ENCODE results near the gene AGBL4. TPM values are rescaled to one million over a fixed set of nuclear protein-coding genes. Genes with fewer than 3 reads are reported as not detected.
"Not testable (repeated sequence)": the region's sequence is repeated elsewhere in the genome, so short reads cannot be mapped to it uniquely, and the experiment has no call there.

AGBL4 gene
- total RNA-seq = not detected

GRCh38 chr1:50023292-50024159 is at the start of gene AGBL4:
Gene AGBL4, minus strand, starts transcription at chr1:50023954.
- no peak within 1 kb of the TSS for H3K27ac Mint-ChIP-seq
- H3K27me3 Mint-ChIP-seq (ENCODE audit: low read depth) = peaks cover 12% of the 10 kb centered on the region
- H3K9me3 Mint-ChIP-seq = no peaks in the 10 kb centered on the region
- intact Hi-C loops (cut with micrococcal nuclease) = no loop called here
- no peaks in the 10 kb centered on the region for H3K36me3 Mint-ChIP-seq (ENCODE audit: low read depth)
- DNase-seq = no peak
- peaks cover 4% of the 10 kb centered on the region for H3K4me1 Mint-ChIP-seq (ENCODE audit: low read depth)
- H3K4me3 Mint-ChIP-seq = no peak within 1 kb of the TSS
- CTCF ChIA-PET = interaction anchor here (0.6 kb wide), 1 partner anchor 14 kb away, joined by 3 read pairs; no protein-coding TSS in a partner anchor

DNA sequence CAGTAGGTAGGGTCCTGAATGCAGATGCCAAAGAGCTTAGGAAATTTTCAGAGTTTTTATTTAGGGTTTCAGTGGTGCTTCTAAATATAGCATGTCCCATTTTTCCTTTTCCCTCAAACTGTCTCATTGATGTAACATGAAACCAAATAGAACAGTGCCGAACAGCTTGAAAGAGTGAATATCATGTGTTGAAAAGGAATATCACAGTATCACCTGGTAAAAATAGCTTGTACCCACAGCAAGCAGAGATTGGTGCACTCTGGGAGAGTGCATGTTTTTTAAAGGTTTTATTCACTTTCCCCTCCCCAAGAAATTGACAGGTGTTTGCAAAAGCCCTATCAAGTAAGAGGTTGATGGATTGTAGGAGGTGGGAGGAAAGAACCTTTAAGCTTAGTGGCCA is 43.1 kb upstream of the AGBL4 start:
- DNase-seq = no peak
- Mint-ChIP-seq H3K27ac (no peak overlapping the region), H3K4me1 (ENCODE audit: low read depth) (no peaks in the 10 kb centered on the region), H3K4me3 (no peak overlapping the region), H3K36me3 (ENCODE audit: low read depth) (no peaks in the 10 kb centered on the region), H3K27me3 (ENCODE audit: low read depth) (peaks cover 3% of the 10 kb centered on the region), H3K9me3 (no peaks in the 10 kb centered on the region)
- CTCF ChIA-PET = no interaction called here
- intact Hi-C loops (cut with micrococcal nuclease) = no loop called here

- no peak for DNase-seq
- intact Hi-C loops (cut with micrococcal nuclease) = no loop called here
- Mint-ChIP-seq H3K4me3 (no peak overlapping the region), H3K27ac (no peak overlapping the region), H3K27me3 (ENCODE audit: low read depth) (no peaks in the 10 kb centered on the region), H3K4me1 (ENCODE audit: low read depth) (no peaks in the 10 kb centered on the region), H3K36me3 (ENCODE audit: low read depth) (no peaks in the 10 kb centered on the region), H3K9me3 (no peaks in the 10 kb centered on the region)
- CTCF ChIA-PET = no interaction called here
These were observed 36.5 kb upstream of the AGBL4 start for GRCh38 chr1:50060279-50060678.

DNA sequence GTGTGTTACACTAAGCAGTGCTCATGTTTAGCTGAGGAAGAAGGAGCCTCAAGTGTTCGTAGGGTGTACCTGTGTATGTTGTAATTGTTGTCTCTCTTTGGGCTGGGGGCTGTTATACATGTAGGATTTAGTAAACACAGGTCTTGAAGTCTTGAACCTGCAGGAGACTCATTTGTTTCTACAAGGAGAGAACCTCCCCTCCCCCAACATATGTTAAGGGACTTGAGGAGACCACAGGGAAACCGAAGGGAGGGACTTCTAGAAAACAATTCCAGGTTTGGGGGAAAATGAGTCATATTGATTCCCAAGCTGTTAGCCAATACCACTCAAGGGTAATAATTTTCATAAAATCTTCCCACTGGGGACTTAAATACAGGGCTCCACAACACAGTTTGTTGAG is 25.0 kb upstream of the AGBL4 start:
- no peak overlapping the region for H3K4me3 Mint-ChIP-seq
- CTCF ChIA-PET = no interaction called here
- intact Hi-C loops (cut with micrococcal nuclease) = no loop called here

DNA sequence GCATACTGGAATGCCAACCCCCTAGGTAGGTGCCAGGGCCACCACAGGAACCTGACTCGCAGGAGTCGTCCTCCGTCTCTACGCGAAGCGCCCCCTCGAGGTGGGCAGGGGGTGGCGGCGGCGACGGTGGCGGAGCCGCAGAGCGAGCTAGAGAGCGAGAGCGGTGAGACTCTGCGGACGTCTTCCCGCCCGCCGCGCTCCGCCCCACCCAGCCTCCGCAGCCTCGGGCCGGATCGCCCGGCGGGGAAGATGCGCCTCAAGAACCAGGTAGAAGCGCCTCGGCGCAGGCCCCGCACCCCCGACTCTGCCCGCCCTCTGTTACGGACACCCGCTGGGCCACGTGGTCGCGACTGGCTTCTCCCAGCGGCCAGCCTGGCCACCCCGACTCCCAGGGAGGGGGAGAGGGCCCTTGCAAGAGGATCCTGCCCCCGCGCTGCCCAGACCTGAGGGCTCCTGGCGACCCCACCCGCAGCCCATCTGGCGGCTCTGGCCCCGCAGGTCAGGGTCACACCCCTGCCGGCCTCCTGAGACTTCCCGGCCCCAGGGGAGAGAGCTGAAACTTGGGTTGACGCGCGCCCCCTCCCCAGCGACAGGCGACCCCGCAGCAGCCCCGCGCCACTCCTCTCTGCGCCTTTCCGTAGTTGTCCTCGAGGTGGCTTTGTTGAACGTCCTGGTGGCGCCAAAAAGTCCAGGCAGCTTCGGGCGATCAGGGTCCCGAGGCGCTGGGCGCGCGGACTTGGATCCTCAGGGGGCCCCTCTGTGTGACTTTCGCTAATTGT is 24.4 kb upstream of the AGBL4 start:
- peaks cover 33% of the 10 kb centered on the region for H3K27me3 Mint-ChIP-seq (ENCODE audit: low read depth)
- intact Hi-C loops (cut with micrococcal nuclease) = no loop called here
- H3K36me3 Mint-ChIP-seq (ENCODE audit: low read depth) = no peaks in the 10 kb centered on the region
- CTCF ChIA-PET = no interaction called here
- H3K4me1 Mint-ChIP-seq (ENCODE audit: low read depth) = no peaks in the 10 kb centered on the region
- peak; percentile 13 for DNase-seq
- no peaks in the 10 kb centered on the region for H3K9me3 Mint-ChIP-seq
- no peak overlapping the region for H3K4me3 Mint-ChIP-seq
- no peak overlapping the region for H3K27ac Mint-ChIP-seq

More for the DNA sequence above, 25.0 kb upstream of the AGBL4 start:
- Mint-ChIP-seq H3K27ac (no peak overlapping the region), H3K36me3 (ENCODE audit: low read depth) (no peaks in the 10 kb centered on the region), H3K27me3 (ENCODE audit: low read depth) (peaks cover 33% of the 10 kb centered on the region), H3K4me1 (ENCODE audit: low read depth) (no peaks in the 10 kb centered on the region), H3K9me3 (no peaks in the 10 kb centered on the region)
- DNase-seq = no peak

- Mint-ChIP-seq H3K4me1 (ENCODE audit: low read depth) (no peaks in the 10 kb centered on the region), H3K27ac (no peak overlapping the region), H3K4me3 (no peak overlapping the region), H3K9me3 (no peaks in the 10 kb centered on the region), H3K36me3 (ENCODE audit: low read depth) (no peaks in the 10 kb centered on the region), H3K27me3 (ENCODE audit: low read depth) (peaks cover 10% of the 10 kb centered on the region)
- DNase-seq = no peak
- CTCF ChIA-PET = no interaction called here
- intact Hi-C loops (cut with micrococcal nuclease) = no loop called here
These were observed 14.6 kb upstream of the AGBL4 start for GRCh38 chr1:50038237-50038809.

DNA sequence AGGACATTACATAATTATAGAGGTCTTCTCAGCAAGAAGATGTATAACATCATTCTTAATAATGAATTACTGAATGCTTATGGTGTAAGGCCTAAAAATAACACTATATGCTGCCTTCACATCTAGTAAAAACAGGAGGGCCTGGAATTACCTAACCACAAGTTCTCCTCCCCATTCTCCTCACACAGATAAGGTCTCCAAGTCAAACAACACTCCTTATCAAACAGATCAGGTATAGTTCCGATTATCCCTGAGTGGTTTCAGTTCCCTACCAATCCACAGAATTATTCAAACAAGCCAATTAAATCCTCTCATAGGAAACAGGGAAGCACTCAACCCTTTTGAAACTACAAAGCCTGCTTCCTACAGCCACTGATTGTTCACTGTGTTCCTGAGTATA is 4.0 kb upstream of the AGBL4 start:
- H3K4me1 Mint-ChIP-seq (ENCODE audit: low read depth) = peaks cover 4% of the 10 kb centered on the region
- H3K27ac Mint-ChIP-seq = no peak overlapping the region
- H3K36me3 Mint-ChIP-seq (ENCODE audit: low read depth) = no peaks in the 10 kb centered on the region
- DNase-seq = no peak
- H3K9me3 Mint-ChIP-seq = no peaks in the 10 kb centered on the region
- peaks cover 12% of the 10 kb centered on the region for H3K27me3 Mint-ChIP-seq (ENCODE audit: low read depth)
- H3K4me3 Mint-ChIP-seq = no peak overlapping the region
- intact Hi-C loops (cut with micrococcal nuclease) = no loop called here
- CTCF ChIA-PET = no interaction called here

DNA sequence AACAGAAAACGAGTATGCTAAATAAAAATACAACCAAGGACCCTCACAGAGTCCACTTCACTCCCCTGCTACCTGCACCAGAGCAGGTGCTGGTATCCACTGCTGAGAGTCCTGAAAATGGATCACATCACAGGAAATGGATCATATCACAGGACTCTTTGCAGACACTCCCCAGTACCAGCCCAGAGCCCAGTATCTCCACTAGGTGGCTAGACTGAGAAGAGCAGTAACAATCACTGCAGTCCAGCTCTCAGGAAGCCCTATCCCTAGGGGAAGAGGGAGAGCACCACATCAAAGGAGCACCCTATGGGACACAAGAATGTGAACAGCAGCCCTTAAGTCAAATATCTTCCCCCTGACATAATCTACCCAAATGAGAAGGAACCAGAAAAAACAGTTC is 28.0 kb downstream of the AGBL4 start:
- Mint-ChIP-seq H3K4me1 (ENCODE audit: low read depth) (no peaks in the 10 kb centered on the region), H3K27me3 (ENCODE audit: low read depth) (peaks cover 3% of the 10 kb centered on the region), H3K27ac (no peak overlapping the region), H3K36me3 (ENCODE audit: low read depth) (no peaks in the 10 kb centered on the region), H3K9me3 (peaks cover 15% of the 10 kb centered on the region), H3K4me3 (no peak overlapping the region)
- intact Hi-C loops (cut with micrococcal nuclease) = no loop called here
- CTCF ChIA-PET = no interaction called here
- no peak for DNase-seq

DNA sequence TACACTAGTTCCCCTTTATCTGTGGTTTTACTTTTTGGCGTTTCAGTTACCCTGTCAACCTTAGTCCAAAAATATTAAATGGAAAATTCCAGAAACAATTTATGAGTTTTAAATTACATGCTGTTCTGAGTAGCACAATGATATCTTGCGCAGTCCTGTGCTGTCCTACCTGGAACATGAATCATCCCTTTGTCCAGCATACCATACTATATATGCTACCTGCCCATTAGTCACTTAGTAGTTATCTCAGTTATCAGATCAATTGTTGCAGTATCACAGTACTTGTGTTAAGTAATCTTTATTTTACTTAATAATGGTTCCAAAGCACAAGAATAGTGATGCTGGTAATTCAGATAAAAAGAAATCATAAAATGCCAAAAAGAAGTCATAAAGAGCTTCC is 52.7 kb downstream of the AGBL4 start:
- no peak overlapping the region for H3K27ac Mint-ChIP-seq

DNA sequence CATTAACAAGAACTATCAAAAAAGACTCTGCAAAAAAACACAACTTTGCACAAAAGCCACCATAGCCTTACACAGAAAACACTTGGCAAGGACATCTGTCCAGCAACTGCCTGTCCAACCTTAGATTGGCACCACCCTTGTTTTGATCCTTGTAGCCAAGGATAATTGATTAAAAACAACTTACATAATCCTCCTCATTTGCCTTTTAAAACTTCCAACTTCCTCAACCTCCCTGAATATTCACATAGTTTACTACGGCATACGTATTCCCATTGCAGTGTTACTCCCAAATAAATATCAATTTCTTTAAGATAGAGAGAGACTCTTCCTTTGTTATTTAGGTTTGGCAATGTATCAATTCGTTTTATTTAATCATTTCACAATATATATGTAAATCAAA is 72.4 kb downstream of the AGBL4 start:
- Mint-ChIP-seq H3K4me1 (ENCODE audit: low read depth) (no peaks in the 10 kb centered on the region), H3K9me3 (no peaks in the 10 kb centered on the region), H3K4me3 (no peak overlapping the region), H3K27me3 (ENCODE audit: low read depth) (no peaks in the 10 kb centered on the region), H3K27ac (no peak overlapping the region), H3K36me3 (ENCODE audit: low read depth) (no peaks in the 10 kb centered on the region)
- no peak for DNase-seq
- CTCF ChIA-PET = no interaction called here
- intact Hi-C loops (cut with micrococcal nuclease) = no loop called here

More for the DNA sequence above, 52.7 kb downstream of the AGBL4 start:
- Mint-ChIP-seq H3K27me3 (ENCODE audit: low read depth) (no peaks in the 10 kb centered on the region), H3K4me1 (ENCODE audit: low read depth) (no peaks in the 10 kb centered on the region), H3K4me3 (no peak overlapping the region), H3K9me3 (peaks cover 3% of the 10 kb centered on the region), H3K36me3 (ENCODE audit: low read depth) (no peaks in the 10 kb centered on the region)
- intact Hi-C loops (cut with micrococcal nuclease) = no loop called here
- DNase-seq = no peak
- CTCF ChIA-PET = no interaction called here

GRCh38 chr1:49915301-49915700 is 108.5 kb downstream of the AGBL4 start:
- CTCF ChIA-PET; H3K27me3 Mint-ChIP-seq (ENCODE audit: low read depth); H3K27ac Mint-ChIP-seq; H3K4me1 Mint-ChIP-seq (ENCODE audit: low read depth); H3K4me3 Mint-ChIP-seq; H3K9me3 Mint-ChIP-seq; DNase-seq; intact Hi-C loops (cut with micrococcal nuclease); H3K36me3 Mint-ChIP-seq (ENCODE audit: low read depth): not testable (repeated sequence)

DNA sequence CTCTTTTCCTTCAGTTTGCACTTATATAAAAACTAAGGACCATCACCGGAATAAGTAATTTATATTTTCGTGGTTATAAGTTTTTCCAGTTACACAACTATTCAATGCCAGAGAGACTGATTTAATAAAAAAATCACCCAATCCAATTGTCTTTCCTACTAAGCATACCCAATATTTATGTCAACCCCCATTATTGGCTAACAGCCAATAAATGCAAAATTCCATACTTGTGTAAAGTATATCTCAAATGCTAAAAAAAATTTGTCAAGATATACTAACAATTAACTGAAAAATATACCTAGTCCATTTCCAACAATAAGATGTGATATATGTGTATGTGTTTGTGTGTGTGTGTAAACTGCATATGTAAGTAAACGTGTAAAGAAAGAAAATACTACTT is 117.4 kb downstream of the AGBL4 start:
- Mint-ChIP-seq H3K27me3 (ENCODE audit: low read depth) (no peaks in the 10 kb centered on the region), H3K4me3 (no peak overlapping the region), H3K4me1 (ENCODE audit: low read depth) (no peaks in the 10 kb centered on the region), H3K9me3 (no peaks in the 10 kb centered on the region), H3K27ac (no peak overlapping the region), H3K36me3 (ENCODE audit: low read depth) (no peaks in the 10 kb centered on the region)
- CTCF ChIA-PET = no interaction called here
- intact Hi-C loops (cut with micrococcal nuclease) = no loop called here
- DNase-seq = no peak

- Mint-ChIP-seq H3K27ac (no peak overlapping the region), H3K9me3 (peaks cover 7% of the 10 kb centered on the region), H3K27me3 (ENCODE audit: low read depth) (no peaks in the 10 kb centered on the region), H3K4me3 (no peak overlapping the region), H3K4me1 (ENCODE audit: low read depth) (no peaks in the 10 kb centered on the region), H3K36me3 (ENCODE audit: low read depth) (no peaks in the 10 kb centered on the region)
- DNase-seq = no peak
- intact Hi-C loops (cut with micrococcal nuclease) = no loop called here
- CTCF ChIA-PET = no interaction called here
These were observed 159.2 kb downstream of the AGBL4 start for GRCh38 chr1:49864581-49864980.

Data from activated naive CD4-positive, alpha-beta T cell treated with anti-CD3 and anti-CD28 coated beads for 36 hours (primary cell).